Liver (tissue), 9 donors: ENCODE measurements around the gene DNAJA2. TPM values are rescaled to one million over a fixed set of nuclear protein-coding genes. Genes with fewer than 3 reads are reported as not detected.

Source experiments
- DNase-seq: peaks from one replicate; pipeline ENCODE4 v3.0.0-alpha.2; 2017; ENCODE audit warnings: low spot score
- H3K27ac ChIP-seq, 2 donors: one replicate each; pipeline ENCODE4 v1.7.0; 2013; ENCODE audit warnings: inconsistent platforms in 2 of 2, low read length in 2 of 2, control low read depth in 1 of 2, low read depth in 1 of 2, mild to moderate bottlenecking in 1 of 2
- H3K27me3 ChIP-seq, 4 donors: one replicate each; pipeline versions ENCODE4 v1.6.1 to v1.7.0; 2013; ENCODE audit warnings: low read length in 3 of 4, inconsistent platforms in 1 of 4, mild to moderate bottlenecking in 1 of 4, moderate library complexity in 1 of 4; ENCODE audit not compliant: control insufficient read depth in 4 of 4, insufficient read depth in 4 of 4
- H3K36me3 ChIP-seq, 4 donors: one replicate each; pipeline versions ENCODE4 v1.6.1 to v1.7.0; 2013; ENCODE audit warnings: low read length in 3 of 4, mild to moderate bottlenecking in 3 of 4, low read depth in 1 of 4, moderate library complexity in 1 of 4; ENCODE audit not compliant: control insufficient read depth in 4 of 4, insufficient read depth in 3 of 4
- H3K4me1 ChIP-seq, 4 donors: one replicate each; pipeline versions ENCODE4 v1.6.1 to v1.7.0; 2013; ENCODE audit warnings: low read length in 3 of 4, mild to moderate bottlenecking in 3 of 4, moderate library complexity in 1 of 4; ENCODE audit not compliant: control insufficient read depth in 4 of 4, insufficient read depth in 4 of 4
- H3K4me3 ChIP-seq, 3 donors: one replicate each; pipeline versions ENCODE4 v1.6.1 to v1.7.0; 2013; ENCODE audit warnings: low read length in 3 of 3, control low read depth in 1 of 3, low read depth in 1 of 3, mild to moderate bottlenecking in 1 of 3
- H3K9ac ChIP-seq, 2 donors: one replicate each; pipeline ENCODE4 v1.7.0; 2013; ENCODE audit warnings: low read length in 2 of 2, mild to moderate bottlenecking in 2 of 2, moderate library complexity in 2 of 2, control low read depth in 1 of 2, low read depth in 1 of 2
- H3K9me3 ChIP-seq, 4 donors: one replicate each; pipeline versions ENCODE4 v1.6.1 to v1.7.0; 2013; ENCODE audit warnings: low read length in 3 of 4; ENCODE audit not compliant: control insufficient read depth in 4 of 4
- FOXA1 ChIP-seq: IDR thresholded peaks from 2 replicates; pipeline ENCODE4 v1.6.1; 2016; ENCODE audit warnings: antibody characterized with exemption
- FOXA2 ChIP-seq: IDR thresholded peaks from 2 replicates; pipeline ENCODE4 v1.6.1; 2016; ENCODE audit warnings: antibody characterized with exemption
- HNF4A ChIP-seq, 2 donors: conservative IDR thresholded peaks; 2 replicates each; pipeline ENCODE4 v1.6.1; 2016; ENCODE audit warnings: antibody characterized with exemption in 2 of 2, mild to moderate bottlenecking in 2 of 2
- HNF4G ChIP-seq: IDR thresholded peaks from 2 replicates; pipeline ENCODE4 v1.6.1; 2016; ENCODE audit warnings: antibody characterized with exemption
- JUND ChIP-seq, 2 donors: IDR thresholded peaks; 2 replicates each; pipeline ENCODE4 v1.6.1; 2016; ENCODE audit warnings: antibody characterized with exemption in 2 of 2
- NR2F2 ChIP-seq: IDR thresholded peaks from 2 replicates; pipeline ENCODE4 v1.6.1; 2016; ENCODE audit warnings: antibody characterized with exemption
- RAD21 ChIP-seq, 2 donors: IDR thresholded peaks; 2 replicates each; pipeline ENCODE4 v1.6.1; 2016; ENCODE audit warnings: antibody characterized with exemption in 2 of 2, mild to moderate bottlenecking in 2 of 2
- SP1 ChIP-seq: IDR thresholded peaks from 2 replicates; pipeline ENCODE4 v1.6.1; 2018; ENCODE audit warnings: antibody characterized with exemption, mild to moderate bottlenecking
- TAF1 ChIP-seq: conservative IDR thresholded peaks from 2 replicates; pipeline ENCODE4 v1.6.1; 2016; ENCODE audit warnings: antibody characterized with exemption, mild to moderate bottlenecking
- YY1 ChIP-seq: IDR thresholded peaks from 2 replicates; pipeline ENCODE4 v1.6.1; 2016; ENCODE audit warnings: antibody characterized with exemption, mild to moderate bottlenecking
- WGBS: extraction: QIAGEN DNeasy Blood & Tissue Kit; methylation state at CpG from one replicate; pipeline ENCODE4 v1.1.7; 2013; 5-methylcytosine and 5-hydroxymethylcytosine counted together
- polyA plus RNA-seq, 2 donors: library from polyadenylated mRNA; stranded (reverse) in 1 of 2; unstranded in 1 of 2; fragments of 200-250 nt in 1 of 2; fragments of >200 nt in 1 of 2; fragmentation: Nextera tagmentation in 1 of 2; extraction: Ambion mirVana in 1 of 2; gene quantifications; one replicate each; pipeline versions ENCODE4 v1.2.1 to v1.2.3, GENCODE V29; 2013 to 2015
- total RNA-seq, 2 donors: library from RNA; depleted of rRNA; stranded (reverse); fragments of >200 nt; gene quantifications; one replicate each; pipeline ENCODE4 v1.2.3, GENCODE V29; 2014
- TF ChIP-seq, protein P1 (sequence below): IDR thresholded peaks from 2 replicates; pipeline ENCODE4 v1.6.1; 2016; ENCODE audit warnings: antibody characterized with exemption, mild to moderate bottlenecking
- TF ChIP-seq, protein P2 (sequence below): IDR thresholded peaks from 2 replicates; pipeline ENCODE4 v1.6.1; 2016; ENCODE audit warnings: antibody characterized with exemption
- TF ChIP-seq, protein P3 (sequence below): fragments of 150-350 bp; IDR thresholded peaks from 2 replicates; pipeline ENCODE4 v1.5.1; 2017; ENCODE audit warnings: improper control_type of control experiment, low read depth, low read length; ENCODE audit not compliant: missing input control
- donor health status: healthy.
- donor health status: healthy.
- donor health status: healthy.
- donor health status: healthy.
- donor health status: healthy.

DNAJA2 gene
- total and polyA plus RNA-seq, 4 donors = 22.7 to 32.8 (median 25.5) TPM

DNA sequence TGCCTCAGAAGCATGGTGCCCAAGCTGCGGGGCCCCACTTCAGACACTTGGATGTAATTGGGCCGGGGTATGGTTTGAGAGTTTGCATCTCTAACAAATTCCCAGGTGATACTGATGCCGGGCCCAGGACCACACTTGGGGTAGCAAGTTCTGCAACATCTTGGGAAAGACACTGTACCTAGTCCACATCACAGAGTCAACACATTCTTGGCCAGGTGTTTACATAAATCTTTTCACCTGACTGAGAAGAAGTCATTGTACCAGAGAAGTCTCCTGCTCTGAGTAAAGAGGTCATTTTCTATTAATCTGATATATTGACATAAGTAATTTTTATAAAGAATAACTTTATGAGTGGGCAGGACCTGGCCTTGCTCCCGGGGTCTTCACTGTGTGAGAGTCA is 61.8 kb downstream of the DNAJA2 start (continued):
- TF ChIP-seq NR2F2 = no peak

DNA sequence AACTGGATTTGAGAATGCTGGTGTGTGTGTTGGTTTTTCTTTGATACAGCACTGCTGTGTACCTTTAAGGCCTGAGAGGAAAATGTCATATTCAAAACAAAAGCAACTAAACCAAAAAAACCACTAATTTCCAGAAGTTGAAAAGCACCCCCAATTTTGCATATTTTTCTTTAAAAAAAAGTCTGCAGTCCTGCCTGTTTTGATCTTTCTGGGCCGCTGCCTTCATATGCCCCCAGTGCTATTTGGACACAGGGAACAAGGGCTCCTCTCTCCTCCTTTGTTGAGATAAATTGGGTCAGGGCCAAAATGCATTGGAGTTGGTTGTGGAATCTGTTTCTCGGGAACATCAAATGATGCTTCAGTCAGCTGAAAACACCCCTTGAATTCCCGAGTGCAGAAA is 62.4 kb downstream of the DNAJA2 start:
- no peaks in the 10 kb centered on the region for H3K9me3 ChIP-seq
- H3K4me1 ChIP-seq = no peaks in the 10 kb centered on the region
- peaks cover 4 to 62% (median 50%) of the 10 kb centered on the region in 4 donors for H3K36me3 ChIP-seq
- H3K27ac ChIP-seq = no peak overlapping the region
- no peak overlapping the region for H3K9ac ChIP-seq
- DNase-seq = no peak
- TF ChIP-seq TAF1 = no peak
- no peak for TF ChIP-seq HNF4G
- TF ChIP-seq, protein P1, sequence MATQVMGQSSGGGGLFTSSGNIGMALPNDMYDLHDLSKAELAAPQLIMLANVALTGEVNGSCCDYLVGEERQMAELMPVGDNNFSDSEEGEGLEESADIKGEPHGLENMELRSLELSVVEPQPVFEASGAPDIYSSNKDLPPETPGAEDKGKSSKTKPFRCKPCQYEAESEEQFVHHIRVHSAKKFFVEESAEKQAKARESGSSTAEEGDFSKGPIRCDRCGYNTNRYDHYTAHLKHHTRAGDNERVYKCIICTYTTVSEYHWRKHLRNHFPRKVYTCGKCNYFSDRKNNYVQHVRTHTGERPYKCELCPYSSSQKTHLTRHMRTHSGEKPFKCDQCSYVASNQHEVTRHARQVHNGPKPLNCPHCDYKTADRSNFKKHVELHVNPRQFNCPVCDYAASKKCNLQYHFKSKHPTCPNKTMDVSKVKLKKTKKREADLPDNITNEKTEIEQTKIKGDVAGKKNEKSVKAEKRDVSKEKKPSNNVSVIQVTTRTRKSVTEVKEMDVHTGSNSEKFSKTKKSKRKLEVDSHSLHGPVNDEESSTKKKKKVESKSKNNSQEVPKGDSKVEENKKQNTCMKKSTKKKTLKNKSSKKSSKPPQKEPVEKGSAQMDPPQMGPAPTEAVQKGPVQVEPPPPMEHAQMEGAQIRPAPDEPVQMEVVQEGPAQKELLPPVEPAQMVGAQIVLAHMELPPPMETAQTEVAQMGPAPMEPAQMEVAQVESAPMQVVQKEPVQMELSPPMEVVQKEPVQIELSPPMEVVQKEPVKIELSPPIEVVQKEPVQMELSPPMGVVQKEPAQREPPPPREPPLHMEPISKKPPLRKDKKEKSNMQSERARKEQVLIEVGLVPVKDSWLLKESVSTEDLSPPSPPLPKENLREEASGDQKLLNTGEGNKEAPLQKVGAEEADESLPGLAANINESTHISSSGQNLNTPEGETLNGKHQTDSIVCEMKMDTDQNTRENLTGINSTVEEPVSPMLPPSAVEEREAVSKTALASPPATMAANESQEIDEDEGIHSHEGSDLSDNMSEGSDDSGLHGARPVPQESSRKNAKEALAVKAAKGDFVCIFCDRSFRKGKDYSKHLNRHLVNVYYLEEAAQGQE = no peak
- no peak for TF ChIP-seq HNF4A (conservative IDR thresholded peaks at IDR 0.05)
- TF ChIP-seq RAD21 (IDR thresholded peaks at IDR 0.05) = no peak
- TF ChIP-seq NR2F2 = no peak
- no peak for TF ChIP-seq FOXA1
- TF ChIP-seq, protein P2, sequence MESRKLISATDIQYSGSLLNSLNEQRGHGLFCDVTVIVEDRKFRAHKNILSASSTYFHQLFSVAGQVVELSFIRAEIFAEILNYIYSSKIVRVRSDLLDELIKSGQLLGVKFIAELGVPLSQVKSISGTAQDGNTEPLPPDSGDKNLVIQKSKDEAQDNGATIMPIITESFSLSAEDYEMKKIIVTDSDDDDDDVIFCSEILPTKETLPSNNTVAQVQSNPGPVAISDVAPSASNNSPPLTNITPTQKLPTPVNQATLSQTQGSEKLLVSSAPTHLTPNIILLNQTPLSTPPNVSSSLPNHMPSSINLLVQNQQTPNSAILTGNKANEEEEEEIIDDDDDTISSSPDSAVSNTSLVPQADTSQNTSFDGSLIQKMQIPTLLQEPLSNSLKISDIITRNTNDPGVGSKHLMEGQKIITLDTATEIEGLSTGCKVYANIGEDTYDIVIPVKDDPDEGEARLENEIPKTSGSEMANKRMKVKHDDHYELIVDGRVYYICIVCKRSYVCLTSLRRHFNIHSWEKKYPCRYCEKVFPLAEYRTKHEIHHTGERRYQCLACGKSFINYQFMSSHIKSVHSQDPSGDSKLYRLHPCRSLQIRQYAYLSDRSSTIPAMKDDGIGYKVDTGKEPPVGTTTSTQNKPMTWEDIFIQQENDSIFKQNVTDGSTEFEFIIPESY = no peak
- no peak for TF ChIP-seq SP1
- TF ChIP-seq, protein P3, sequence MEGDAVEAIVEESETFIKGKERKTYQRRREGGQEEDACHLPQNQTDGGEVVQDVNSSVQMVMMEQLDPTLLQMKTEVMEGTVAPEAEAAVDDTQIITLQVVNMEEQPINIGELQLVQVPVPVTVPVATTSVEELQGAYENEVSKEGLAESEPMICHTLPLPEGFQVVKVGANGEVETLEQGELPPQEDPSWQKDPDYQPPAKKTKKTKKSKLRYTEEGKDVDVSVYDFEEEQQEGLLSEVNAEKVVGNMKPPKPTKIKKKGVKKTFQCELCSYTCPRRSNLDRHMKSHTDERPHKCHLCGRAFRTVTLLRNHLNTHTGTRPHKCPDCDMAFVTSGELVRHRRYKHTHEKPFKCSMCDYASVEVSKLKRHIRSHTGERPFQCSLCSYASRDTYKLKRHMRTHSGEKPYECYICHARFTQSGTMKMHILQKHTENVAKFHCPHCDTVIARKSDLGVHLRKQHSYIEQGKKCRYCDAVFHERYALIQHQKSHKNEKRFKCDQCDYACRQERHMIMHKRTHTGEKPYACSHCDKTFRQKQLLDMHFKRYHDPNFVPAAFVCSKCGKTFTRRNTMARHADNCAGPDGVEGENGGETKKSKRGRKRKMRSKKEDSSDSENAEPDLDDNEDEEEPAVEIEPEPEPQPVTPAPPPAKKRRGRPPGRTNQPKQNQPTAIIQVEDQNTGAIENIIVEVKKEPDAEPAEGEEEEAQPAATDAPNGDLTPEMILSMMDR = no peak
- no peak for TF ChIP-seq YY1
- TF ChIP-seq JUND (IDR thresholded peaks at IDR 0.05) = no peak
- TF ChIP-seq FOXA2 = no peak
- no peak overlapping the region for H3K4me3 ChIP-seq
- H3K27me3 ChIP-seq = no peaks in the 10 kb centered on the region
- WGBS = 75% methylated on average over 3 of the region's 3 CpGs

DNA sequence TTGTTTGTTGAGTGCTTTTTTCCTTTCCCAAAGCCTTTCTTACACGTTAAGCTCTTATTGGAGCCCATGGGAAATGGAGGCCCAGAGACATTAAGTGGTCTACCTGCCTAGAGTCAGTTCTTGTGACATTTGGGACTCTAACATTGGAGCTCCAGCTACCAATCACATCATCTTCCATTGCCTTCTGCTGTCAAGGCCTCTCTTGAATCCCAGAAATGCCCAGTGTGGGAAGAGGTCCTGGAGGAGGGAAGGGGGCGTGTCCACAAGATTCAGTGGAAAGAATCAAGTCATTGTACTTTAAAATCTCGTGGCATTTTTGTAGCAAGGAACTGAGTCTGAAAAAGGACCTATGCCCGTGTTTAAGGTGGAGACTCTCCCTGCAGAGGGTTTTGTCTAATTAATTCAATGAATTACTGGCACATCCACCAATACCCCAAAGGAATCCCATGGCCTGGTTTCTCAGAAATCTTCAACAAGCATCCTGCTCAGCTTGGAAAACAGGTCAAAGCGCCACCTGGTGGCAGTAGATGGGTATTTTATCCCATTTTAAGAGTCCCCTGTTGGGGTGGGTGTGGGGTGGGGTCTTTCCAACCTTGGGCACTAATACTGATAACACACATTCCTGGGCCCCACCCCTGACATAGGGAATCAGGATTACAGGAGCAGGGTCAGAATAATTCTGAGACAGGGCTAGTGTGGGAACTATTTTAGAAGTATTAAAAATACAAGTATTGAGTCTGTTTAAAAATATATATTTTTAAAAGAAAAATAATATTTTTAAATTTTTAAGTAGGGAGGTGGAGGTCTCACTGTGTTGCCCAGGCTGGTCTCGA is 64.7 kb downstream of the DNAJA2 start:
- 58% methylated on average over 6 of the region's 6 CpGs for WGBS
- H3K4me1 ChIP-seq = no peaks in the 10 kb centered on the region
- no peak overlapping the region for H3K4me3 ChIP-seq
- no peaks in the 10 kb centered on the region for H3K9me3 ChIP-seq
- H3K27ac ChIP-seq = no peak overlapping the region
- peak; percentile 63 for DNase-seq
- peaks cover 4 to 61% (median 44%) of the 10 kb centered on the region in 4 donors for H3K36me3 ChIP-seq
- H3K27me3 ChIP-seq = no peaks in the 10 kb centered on the region
- H3K9ac ChIP-seq = no peak overlapping the region
- TF ChIP-seq RAD21 (IDR thresholded peaks at IDR 0.05) (peak; percentile 76 to 84), YY1 (no peak)
- TF ChIP-seq, protein P3 = peak; percentile 57
